COLO668 (cell line): ENCODE data around the gene RUVBL2.

Source experiments
- DNase-seq: peaks from one replicate; lab custom pipeline; 2025; ENCODE audit not compliant: unreplicated experiment; lab: John Stamatoyannopoulos, UW

The RUVBL2 gene

DNA sequence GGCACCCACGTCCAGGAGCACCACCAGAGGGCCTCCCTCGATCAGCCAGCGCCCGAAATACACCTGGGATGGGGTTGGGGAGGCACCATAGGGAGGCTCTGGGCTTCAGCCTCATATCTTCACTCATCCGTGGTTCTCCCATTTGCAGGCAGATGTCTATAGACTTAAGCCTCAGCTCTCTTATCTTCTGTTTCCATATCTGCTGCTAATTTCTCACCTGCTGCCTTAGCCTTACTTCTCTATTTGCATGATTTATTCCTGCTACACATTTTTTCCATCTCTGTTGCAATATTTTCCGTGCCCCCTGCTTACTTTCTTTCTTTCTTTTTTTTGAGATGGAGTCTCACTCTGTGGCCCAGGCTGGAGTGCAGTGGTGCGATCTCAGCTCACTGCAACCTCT, 6.4 kb upstream of the RUVBL2 start:
- DNase-seq = no peak

DNA sequence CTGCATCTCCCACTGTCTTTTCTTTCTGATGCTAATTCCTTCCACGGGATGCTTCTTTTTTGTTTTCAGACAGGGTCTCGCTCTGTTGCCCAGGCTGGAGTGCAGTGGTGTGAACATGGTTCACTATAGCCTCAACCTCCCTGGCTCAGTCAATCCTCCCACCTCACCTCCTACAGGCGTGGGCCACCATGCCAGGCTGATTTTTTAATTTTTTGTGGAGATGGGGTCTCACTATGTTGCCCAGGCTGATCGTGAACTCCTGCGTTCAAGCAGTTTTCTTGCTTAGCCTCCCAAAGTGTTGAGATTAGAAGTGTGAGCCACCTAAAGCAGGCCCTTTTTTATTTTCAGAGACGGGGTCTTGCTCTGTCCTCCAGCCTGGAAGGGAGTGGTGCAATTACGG, 5.4 kb upstream of the RUVBL2 start:
- DNase-seq = no peak

DNA sequence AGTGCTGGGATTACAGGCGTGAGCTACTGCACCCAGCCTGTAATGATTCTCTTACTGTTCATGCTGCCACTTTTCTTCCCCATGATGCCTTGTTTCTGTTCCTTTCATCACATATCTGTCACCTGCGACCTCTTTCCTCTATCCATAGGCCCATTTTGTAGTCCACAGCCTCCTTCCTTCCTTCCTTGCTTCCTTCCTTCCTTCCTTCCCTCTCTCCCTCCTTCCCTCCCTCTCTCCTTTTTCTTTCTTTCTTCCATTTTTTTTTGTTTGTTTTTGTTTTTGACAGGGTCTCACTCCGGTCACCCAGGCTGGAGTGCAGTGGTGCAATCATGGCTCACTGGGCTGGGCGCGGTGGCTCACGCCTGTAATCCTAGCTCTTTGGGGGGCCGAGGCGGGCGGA, 4.8 kb upstream of the RUVBL2 start:
- no peak for DNase-seq

DNA sequence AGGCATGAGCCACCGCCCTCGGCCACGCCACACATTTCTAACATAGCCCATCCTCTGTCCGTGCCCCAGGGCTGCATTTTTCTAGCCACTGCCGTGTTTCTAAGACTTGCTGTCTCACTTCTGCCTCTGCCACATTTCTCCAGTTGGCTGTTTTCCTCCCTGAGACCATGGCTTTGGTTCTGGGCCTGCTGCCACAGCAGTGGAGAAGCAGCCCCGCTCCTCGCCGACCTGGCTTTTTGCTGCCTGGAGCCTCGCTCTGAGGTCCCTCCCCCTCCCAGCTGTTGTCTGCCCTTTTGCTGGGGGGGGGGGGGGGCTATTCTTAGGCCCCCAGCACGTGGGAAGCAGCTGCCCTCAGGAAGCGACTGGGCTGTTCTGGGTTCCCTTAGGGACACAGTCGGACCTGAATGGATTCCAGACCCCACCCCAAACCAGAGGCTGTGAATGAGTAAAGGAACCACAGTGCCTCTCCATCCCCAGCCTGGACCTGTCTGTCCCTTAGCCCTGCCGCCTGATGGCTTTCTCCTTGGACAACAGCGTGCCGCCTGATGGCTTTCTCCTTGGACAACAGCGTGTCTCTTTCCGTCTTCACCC, 3.9 kb upstream of the RUVBL2 start:
- DNase-seq = no peak

DNA sequence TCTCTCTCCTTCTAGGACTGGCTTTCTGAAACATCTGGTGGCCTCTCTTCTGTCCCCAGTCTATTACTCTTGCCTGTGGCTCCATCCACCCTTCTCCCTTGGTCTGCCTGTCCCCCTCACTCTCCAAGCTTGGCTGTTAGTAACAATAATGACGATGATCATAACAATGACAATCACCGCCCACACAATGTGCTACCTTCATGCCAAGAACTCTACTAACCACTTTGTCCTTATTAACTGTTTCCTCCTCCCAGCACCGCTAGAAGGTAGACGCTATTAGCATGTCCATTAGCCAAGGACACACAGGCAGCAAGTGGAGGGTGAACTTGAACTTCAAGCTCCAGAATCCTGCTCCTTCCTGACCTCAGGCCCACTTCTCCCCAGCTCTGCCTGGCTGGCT, 3.3 kb upstream of the RUVBL2 start:
- DNase-seq = no peak

DNA sequence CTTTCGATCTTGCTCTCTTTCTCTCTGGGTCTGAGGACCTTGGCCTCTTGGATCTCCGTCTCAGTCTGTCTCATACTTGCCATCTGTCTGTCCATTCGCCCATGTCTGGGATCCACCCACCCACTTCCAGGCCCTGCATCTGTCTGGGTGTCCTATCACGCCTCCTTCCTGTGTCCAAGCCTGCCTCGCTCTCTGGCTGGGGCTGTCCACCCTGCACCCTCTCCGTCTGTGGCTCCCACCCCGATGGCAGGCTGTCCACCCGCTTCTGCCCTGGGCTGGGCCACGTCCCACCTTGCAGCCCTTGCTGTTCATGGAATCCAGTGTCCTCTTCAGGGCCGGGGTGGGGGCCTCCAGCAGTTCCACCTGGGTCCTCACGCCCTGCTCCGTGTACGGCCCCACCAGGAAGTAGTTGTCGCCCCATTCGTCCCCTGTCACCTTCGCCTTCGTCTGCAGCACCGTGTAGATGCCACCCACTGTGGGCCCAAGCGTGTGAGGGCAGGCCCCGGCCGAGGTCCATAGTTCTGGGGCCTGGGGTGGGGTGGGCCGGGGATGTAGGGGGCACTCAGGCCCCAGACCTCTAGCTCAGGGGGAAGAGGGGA, 2.6 kb upstream of the RUVBL2 start:
- no peak for DNase-seq

DNA sequence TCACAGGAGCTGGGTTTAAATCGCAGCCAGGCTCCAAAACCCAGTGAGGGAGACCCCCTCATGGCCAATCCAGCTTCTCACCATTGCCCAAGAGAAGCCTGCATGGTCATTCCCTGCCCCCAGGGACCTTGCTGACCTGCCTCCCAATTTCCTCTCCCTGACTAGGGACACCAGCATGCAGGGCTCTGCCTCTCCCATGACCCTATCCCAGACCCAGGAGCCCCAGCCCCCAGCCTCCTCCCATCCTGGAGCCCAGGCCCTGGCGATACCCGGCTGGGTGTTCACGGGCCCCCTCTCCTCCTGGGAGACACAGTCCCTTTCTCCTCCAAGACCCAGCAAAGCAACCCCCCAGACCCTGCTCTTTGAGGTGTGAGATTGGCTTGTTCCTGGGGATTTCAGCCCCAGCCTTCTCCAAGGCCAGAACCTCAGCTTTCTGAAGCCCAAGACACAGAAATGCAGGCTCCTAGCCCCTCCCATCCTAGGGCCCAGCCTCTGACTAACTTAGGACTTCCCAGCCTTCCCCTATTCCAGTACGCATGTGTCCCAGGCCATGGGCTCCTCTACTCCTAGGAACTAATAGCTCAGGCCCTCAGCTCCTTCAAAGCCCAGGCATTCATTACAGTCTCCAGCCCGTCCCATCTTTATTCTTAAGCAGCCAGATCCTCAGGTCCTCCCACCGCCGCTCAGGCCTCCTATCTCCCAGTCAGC, 1.7 kb upstream of the RUVBL2 start:
- no peak for DNase-seq

DNA sequence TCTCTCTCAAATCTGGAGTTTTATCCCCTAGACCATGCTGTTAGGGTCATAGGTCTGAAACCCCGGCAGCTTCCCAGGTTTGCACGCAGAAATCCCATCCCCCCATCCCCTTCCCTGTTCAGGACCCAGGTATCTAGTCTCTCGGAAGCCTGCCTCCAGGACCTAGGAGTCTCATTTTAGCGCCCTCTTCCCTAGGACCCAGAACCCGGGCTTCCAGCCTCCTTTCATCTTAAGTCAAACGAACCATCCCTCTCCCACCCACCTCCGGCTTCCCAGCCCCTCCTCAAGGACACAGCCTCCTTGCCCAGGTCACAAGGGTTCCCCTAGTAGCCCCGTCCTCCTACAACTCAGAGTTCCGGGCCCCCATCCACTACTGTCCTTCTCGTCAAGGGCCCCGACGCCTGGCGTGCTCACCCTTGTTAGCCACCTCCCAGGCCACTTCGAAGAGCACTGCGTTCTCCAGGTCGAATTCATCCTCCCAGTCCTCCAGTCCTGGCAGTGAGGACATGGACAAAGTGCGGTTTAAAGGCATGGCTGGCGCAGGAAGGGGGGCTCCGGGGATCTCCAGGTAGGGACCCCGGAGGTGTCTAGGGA, 1.0 kb upstream of the RUVBL2 start:
- DNase-seq = peak; percentile 43

DNA sequence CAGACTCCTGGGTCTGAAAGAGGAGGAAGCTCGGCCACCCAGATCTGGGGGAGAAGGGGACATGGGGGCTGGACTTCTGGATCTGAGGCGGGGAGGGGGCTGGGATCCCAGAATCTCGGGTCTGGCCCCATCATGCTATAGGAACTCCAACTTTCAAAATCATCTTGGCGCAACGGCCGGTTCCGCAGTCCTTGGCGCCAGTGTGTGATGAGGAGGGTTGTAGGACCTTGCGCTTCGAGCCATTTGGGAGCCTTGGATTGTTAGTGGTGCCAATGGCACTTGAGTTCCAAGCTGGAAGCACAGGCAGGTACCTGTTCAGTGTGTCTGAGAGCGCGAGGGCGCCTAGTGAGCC, 324 bp downstream of the RUVBL2 start:
- DNase-seq = no peak

DNA sequence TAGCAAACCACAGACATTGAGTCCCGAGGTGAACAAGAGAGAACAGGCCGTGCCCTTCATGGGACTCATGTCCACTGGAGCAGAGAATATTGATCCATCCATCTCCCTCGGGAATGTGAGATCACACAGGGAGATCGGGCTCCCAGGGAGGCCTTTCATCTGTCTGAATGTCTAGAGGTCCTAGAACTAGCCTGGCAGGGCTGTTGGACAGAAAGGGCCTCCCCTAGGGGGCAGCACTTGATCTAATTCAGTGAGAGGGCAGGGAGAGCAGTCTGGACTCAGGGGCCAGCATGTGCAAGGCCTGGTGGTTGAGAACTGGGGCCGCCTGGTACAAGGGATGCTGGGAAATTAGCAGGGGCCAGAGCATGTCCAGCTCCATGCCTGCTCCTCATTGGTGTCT, 4.3 kb downstream of the RUVBL2 start:
- peak; percentile 64 for DNase-seq

DNA sequence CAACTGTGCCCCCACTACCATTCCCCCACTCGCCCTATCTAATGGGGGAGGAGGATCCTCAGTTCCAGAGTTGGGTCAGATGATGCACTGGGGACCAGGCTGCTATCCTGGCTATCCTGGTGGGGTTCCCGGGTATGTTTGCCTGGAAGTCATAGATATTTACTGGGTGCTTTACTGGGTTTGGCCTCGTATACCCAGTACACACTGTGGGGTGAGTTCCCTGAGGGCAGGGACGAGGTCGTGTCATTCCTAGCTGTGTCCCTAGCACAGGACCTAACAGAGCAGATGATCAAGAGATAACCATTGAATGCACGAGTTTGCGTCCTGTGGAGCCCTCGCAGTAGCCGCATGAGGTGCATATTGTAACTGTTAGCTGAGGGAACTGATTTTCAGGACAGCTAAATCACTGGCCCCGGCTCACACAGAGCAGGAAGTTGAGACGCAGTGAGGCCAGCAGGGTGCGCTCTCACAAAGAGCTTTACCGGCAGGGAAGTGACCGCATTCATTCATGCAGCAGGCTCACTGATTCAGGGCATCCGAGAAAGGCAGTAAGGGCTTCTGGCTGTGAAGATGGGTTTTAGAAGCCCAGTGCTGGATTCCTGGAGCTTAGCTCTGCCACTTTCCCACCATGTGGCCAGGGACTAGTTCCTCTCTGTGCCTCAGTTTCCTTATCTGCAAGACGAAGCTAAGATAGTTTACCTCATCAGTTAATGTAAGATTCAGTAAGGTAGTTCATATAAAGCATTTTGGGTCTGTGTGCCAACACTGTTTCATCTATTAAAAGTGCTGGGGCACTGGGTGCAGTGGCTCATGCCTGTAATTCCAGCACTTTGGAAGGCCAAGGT, 6.0 kb downstream of the RUVBL2 start:
- peak; percentile 48 for DNase-seq

DNA sequence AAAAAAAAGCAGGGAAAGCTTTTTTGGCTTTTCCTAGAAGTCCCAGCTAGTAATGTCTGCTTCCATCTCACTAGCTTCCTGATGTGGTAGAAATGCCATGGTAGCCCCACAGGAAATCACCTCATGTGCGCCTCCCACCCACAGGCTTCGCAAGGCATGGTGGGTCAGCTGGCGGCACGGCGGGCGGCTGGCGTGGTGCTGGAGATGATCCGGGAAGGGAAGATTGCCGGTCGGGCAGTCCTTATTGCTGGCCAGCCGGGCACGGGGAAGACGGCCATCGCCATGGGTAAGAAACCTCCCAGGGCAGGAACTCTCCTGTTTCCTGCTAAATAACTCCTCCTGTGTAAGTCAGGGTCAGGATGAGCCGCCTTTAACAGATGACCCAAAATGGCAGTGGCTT, 10.4 kb downstream of the RUVBL2 start:
- no peak for DNase-seq

DNA sequence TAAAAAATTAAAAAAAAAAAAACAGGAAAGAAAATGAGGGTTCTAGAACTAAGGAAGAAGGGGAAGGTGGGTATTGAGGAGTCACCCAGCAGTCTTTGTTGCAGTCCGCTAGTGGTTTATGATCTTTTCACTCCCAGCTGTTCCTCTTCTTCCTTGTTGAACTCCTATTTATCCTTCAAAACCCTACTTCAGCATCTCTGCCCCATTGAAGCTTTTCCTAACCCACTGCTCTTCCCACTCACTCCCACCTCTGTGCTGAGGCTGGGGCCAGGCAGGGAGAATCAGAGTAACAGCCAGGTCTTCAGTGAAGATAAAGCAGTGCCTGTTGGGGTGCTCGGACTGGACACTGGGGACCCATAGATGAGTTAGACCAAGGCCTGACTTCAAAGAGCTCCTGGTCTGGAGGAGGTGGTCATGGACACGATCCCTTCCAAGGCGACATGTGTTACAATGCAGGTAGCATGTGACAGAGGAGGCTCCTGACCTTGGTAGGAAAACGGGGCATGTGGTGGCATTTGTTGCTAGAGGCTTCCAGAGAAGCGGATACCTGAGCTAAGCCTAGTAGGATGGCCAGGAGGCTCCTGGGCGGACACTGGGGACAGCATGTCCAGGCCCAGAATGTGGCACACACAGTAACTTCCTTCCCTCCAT, 11.4 kb downstream of the RUVBL2 start:
- no peak for DNase-seq

DNA sequence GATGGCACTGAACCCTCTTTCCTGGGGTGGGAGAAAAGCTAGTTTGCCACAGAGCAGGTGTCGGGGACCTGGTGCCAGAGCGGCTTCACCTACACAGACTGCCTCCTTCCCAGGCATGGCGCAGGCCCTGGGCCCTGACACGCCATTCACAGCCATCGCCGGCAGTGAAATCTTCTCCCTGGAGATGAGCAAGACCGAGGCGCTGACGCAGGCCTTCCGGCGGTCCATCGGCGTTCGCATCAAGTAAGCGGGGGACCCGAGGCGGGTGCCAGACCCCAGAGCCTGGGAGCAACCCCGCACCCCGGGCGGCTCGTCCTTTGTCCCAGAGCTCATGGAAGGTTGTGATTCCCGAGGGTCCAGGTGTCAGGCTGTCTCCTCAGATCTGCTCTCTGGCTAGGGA, 13.2 kb downstream of the RUVBL2 start:
- DNase-seq = no peak

DNA sequence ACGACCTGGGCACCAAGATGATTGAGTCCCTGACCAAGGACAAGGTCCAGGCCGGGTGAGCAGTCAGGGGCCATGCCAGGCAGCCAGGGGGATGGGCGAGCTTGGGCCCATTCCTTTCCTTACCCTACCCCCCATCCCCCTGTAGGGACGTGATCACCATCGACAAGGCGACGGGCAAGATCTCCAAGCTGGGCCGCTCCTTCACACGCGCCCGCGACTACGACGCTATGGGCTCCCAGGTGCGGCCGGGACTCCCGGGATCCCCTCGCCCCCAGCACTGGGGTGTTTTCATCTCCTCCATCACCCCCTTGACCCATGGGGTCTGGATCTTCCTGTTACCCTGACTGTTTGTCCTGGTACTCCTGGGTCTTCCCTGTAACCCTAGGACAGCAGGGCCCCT, 16.1 kb downstream of the RUVBL2 start:
- no peak for DNase-seq

DNA sequence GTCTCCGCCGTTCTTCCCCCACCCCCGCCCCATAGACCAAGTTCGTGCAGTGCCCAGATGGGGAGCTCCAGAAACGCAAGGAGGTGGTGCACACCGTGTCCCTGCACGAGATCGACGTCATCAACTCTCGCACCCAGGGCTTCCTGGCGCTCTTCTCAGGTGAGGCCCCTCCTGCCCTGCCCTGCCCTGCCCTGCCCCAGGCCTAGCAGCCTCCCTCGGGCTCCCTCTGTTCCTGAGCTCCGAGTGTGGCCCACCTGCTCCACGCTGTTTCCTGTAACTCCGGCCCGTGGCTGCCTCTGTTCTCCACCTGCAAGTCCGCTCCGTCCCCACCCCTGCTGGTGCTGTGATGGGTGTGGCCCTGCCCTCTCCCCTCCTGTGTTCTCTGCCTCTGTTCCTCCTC, 16.8 kb downstream of the RUVBL2 start:
- no peak for DNase-seq

DNA sequence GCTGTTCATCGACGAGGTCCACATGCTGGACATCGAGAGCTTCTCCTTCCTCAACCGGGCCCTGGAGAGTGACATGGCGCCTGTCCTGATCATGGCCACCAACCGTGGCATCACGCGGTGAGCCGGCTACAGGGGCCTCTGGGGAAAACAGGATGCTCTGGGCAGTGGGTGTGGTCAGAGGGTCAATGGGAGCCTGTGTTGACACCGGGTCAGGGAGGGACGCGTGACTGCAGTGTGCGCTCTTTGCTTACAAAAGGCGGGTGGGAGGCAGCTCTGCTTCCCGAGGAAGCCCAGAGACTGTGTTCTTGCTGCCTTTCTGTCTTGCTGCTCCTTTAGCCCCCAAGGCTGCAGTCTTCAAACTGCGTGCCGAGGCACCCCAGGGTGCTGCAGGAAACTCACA, 17.5 kb downstream of the RUVBL2 start:
- DNase-seq = no peak

DNA sequence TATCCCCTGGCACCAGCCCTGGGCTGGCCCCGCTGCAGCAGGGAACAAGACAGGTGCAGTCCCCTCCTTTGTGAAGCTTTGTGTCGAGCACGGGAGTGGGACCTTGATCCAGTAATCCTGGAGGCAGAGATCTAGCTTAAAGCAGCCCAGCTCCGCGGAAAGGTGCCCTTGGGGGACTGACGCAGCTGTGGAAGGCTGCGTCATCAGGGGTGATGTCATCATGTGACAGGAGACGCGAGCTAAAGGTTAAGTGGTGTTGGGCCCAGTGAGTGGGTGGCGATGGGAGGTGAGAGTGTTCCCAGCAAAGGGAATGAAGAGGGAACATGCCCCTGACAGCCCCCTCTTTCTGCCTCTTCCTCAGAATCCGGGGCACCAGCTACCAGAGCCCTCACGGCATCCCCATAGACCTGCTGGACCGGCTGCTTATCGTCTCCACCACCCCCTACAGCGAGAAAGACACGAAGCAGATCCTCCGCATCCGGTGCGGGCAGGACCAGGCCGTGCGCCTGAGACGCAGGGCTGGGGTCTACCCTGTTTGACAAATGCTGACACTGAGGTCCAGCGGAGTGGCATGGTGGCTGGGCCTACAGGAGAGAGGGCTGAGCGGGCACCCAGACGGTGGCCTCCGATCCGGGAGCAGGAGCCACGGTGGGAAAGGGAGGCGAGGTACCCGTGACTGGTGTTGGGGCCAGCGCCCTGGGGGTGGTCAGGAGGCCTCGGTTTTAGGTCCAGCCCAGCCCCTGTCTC, 20.6 kb downstream of the RUVBL2 start:
- DNase-seq = no peak

DNA sequence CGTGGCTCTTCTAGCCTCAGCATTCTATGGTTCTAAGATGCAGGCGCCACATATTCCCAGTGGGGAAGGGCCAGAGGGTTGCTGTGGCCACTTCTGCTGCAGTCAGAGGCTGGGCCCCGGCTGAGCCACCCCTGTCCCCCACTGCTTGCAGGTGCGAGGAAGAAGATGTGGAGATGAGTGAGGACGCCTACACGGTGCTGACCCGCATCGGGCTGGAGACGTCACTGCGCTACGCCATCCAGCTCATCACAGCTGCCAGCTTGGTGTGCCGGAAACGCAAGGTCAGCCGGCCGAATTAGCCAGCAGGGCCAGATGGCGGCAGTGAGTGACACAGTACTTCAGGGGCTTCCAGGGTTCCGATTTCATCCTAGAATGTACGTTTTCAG, 21.2 kb downstream of the RUVBL2 start:
- no peak for DNase-seq

DNA sequence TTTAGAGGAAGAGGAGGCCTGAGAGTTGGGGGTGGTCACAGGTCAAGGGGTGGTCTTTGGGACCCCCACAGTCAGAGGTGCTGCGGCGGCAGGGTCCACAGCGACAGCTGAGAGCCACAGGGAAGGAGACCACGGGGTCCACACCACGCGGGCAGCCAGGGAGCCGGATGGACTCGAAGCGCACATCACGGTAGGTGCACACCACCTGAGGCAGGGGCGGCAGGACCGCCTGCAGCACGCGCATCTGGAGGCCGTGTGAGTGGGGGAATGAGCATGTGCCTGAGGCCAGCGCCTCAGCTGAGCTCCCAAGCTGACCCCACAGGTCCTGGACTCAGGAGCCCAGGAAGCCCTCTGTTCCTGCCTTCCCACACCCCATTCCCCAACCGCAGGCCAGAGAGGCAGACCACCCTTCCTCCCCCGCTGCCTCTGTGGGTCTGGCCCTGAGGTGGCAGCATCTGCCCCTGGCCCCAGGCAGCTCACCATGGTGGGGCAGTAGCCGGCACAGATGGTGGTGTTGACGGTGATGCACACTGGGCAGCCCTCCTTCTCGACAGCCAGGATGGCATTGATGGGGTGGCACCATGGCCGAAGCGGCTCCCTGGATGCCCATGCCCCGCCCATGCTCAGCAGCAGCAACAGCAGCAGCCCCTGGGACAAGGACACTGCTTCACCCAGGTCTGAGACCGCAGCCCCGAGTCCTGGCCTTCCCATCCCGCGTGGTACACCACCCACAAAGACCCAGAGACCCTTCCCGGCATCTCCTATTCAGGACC, 22.6 kb downstream of the RUVBL2 start:
- no peak for DNase-seq
